Osteocyte (in vitro differentiated cells): ENCODE data around the gene ELAC1. TPM values are rescaled to one million over a fixed set of nuclear protein-coding genes. Genes with fewer than 3 reads are reported as not detected.

Source experiments
- DNase-seq: peaks from one replicate; pipeline ENCODE4 v3.0.0; 2021; ENCODE audit warnings: mixed read lengths; ENCODE audit not compliant: unreplicated experiment; ENCODE audit errors: extremely low spot score
- H3K27ac Mint-ChIP-seq: one replicate; pipeline ENCODE4 v1.8.0; 2021; ENCODE audit warnings: mild to moderate bottlenecking, mixed read lengths; ENCODE audit not compliant: unreplicated experiment
- H3K27me3 Mint-ChIP-seq: one replicate; pipeline ENCODE4 v1.8.0; 2021; ENCODE audit warnings: mixed read lengths; ENCODE audit not compliant: unreplicated experiment
- H3K36me3 Mint-ChIP-seq: one replicate; pipeline ENCODE4 v1.8.0; 2021; ENCODE audit warnings: mixed read lengths; ENCODE audit not compliant: unreplicated experiment
- H3K4me1 Mint-ChIP-seq: one replicate; pipeline ENCODE4 v1.8.0; 2021; ENCODE audit warnings: mixed read lengths; ENCODE audit not compliant: unreplicated experiment
- H3K4me3 Mint-ChIP-seq: one replicate; pipeline ENCODE4 v1.8.0; 2021; ENCODE audit warnings: mild to moderate bottlenecking, moderate library complexity, mixed read lengths; ENCODE audit not compliant: unreplicated experiment
- H3K9me3 Mint-ChIP-seq: one replicate; pipeline ENCODE4 v1.8.0; 2021; ENCODE audit warnings: mixed read lengths; ENCODE audit not compliant: unreplicated experiment
- CTCF ChIP-seq: fragments of 200-600 bp; sonication (generic); IDR thresholded peaks from 2 replicates; pipeline ENCODE4 v1.5.0; 2021; ENCODE audit warnings: antibody characterized with exemption, mild to moderate bottlenecking, moderate library complexity
- total RNA-seq: library from RNA; stranded (reverse); gene quantifications from 2 replicates; pipeline ENCODE4 v1.2.1, GENCODE V29; 2021

Gene ELAC1
- total RNA-seq, 1 donor from 2014 or later: 10.7 TPM

- Mint-ChIP-seq H3K27me3 (no peaks in the 10 kb centered on the region), H3K4me1 (peaks cover 5% of the 10 kb centered on the region), H3K36me3 (peaks cover 2% of the 10 kb centered on the region), H3K9me3 (no peaks in the 10 kb centered on the region), H3K27ac (no peak overlapping the region), H3K4me3 (no peak overlapping the region)
- no peak for TF ChIP-seq CTCF
- no peak for DNase-seq
These were observed 45.4 kb downstream of the ELAC1 start for GRCh38 chr18:51013259-51013658.

- DNase-seq: no peak
- Mint-ChIP-seq H3K9me3 (no peaks in the 10 kb centered on the region), H3K36me3 (peaks cover 4% of the 10 kb centered on the region), H3K27me3 (no peaks in the 10 kb centered on the region), H3K27ac (no peak overlapping the region), H3K4me1 (peaks cover 4% of the 10 kb centered on the region), H3K4me3 (no peak overlapping the region)
- no peak for TF ChIP-seq CTCF
These were observed 49.5 kb downstream of the ELAC1 start for GRCh38 chr18:51017140-51017879.

GRCh38 chr18:51020536-51020935 lies 52.7 kb downstream of the ELAC1 start:
- Mint-ChIP-seq H3K27ac (no peak overlapping the region), H3K27me3 (no peaks in the 10 kb centered on the region), H3K4me1 (peaks cover 4% of the 10 kb centered on the region), H3K36me3 (peaks cover 9% of the 10 kb centered on the region), H3K4me3 (no peak overlapping the region), H3K9me3 (peaks cover 4% of the 10 kb centered on the region)
- no peak for TF ChIP-seq CTCF
- DNase-seq: no peak

GRCh38 chr18:51021226-51021965 lies 53.6 kb downstream of the ELAC1 start:
- no peak for DNase-seq
- Mint-ChIP-seq H3K27me3 (no peaks in the 10 kb centered on the region), H3K27ac (no peak overlapping the region), H3K4me1 (peaks cover 4% of the 10 kb centered on the region), H3K4me3 (no peak overlapping the region), H3K36me3 (peaks cover 9% of the 10 kb centered on the region), H3K9me3 (peaks cover 4% of the 10 kb centered on the region)
- TF ChIP-seq CTCF: no peak

- Mint-ChIP-seq H3K9me3 (peaks cover 4% of the 10 kb centered on the region), H3K27ac (no peak overlapping the region), H3K36me3 (peaks cover 10% of the 10 kb centered on the region), H3K4me3 (no peak overlapping the region), H3K4me1 (peaks cover 17% of the 10 kb centered on the region), H3K27me3 (no peaks in the 10 kb centered on the region)
- TF ChIP-seq CTCF: no peak
- no peak for DNase-seq
These were observed 57.7 kb downstream of the ELAC1 start for GRCh38 chr18:51025512-51025911.
